ENCODE data around the gene NUP62.

The NUP62 gene

DNA sequence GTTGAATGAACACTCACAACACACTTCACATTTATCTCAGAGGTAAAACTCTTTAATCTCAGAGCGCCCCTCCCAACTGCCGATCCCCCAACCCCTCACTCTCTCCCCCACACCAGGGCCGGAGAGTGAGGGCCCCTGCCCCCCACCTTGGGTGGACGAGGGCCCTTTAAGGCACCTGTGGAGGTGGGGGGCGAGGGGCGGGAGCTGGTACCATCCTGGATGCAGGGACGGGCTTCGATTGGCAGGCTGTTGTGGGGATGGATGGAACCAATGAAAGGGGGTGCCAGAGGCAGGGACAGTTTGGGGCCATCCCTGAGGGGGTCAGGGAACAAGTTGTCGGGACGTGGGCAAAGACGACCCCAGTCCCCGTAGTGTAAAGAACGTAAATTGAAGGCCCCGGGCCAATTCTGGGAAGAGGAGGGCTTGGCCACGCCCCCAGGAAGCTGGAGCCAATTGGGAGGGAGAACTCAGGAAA, 60.3 kb downstream of the NUP62 start:
- peaks cover 19% of the 10 kb centered on the region for H3K36me3 ChIP-seq (ENCODE audit: insufficient read depth, low read length)
- peak overlapping the region; percentile 53 for H3K9ac ChIP-seq (ENCODE audit: low read depth, low read length)
- no peaks in the 10 kb centered on the region for H3K27me3 ChIP-seq (ENCODE audit: control insufficient read depth, insufficient read depth, low read length)
- H3K9me3 ChIP-seq (replicated peaks; ENCODE audit: low read length): no peaks in the 10 kb centered on the region
- H3K4me1 ChIP-seq (ENCODE audit: control insufficient read depth, insufficient read depth, low read length): peaks cover 37% of the 10 kb centered on the region
- peak overlapping the region; percentile 86 for H3K4me2 ChIP-seq (ENCODE audit: low read length)
- peak overlapping the region; percentile 66 for H3K4me3 ChIP-seq (ENCODE audit: low read length)

DNA sequence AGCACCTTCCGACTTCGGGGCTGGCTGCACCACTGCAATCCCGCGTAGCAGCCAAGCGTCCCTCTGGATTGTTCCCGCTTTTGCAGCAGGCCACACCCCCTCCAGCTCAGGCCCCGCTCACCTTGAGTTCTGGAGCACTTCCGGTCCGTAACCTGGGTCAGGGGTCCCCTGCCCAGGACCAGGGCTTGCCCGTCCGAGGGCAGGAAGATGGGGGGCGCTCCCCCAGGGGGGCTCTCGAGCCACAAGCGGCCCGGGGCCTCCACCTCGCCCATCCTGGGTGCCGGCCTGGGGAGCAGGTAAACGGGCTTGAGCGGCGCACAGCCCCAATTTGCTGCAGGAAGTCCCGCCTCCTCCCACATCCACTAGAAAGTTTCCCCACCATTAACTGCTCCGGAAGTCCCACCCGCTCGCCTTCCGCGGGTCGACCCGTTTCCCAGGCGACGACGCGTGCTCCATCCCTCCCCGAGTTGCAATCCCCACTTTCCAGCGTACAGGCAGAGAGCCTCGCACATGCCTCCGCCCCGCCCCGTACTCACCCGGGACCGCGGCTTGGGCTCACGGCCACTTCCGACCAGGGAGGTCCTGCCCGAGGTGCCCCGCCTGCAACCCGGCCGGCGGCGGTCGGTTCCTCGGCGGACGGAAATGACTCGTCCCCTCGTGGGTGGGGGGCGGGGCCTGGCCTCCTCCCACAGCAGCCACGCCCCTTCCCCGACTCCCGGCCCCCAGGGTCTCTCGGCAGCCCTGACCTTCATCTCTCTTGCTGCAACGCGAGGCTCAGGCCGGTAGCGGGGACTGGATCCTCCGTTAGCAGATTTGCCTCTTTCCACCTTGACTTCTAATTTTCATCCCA, 62.1 kb downstream of the NUP62 start, which contains the start of gene PNKP:
Gene PNKP, minus strand, starts transcription at position 644 of the 850 bp plus-strand sequence. Its CDS starts 372 bp downstream, at position 272.
- Histone ChIP-seq H3K36me3 (ENCODE audit: insufficient read depth, low read length) (peaks cover 35% of the 10 kb centered on the region), H3K4me1 (ENCODE audit: control insufficient read depth, insufficient read depth, low read length) (peaks cover 37% of the 10 kb centered on the region), H3K4me3 (ENCODE audit: low read length) (peak within 1 kb of the TSS; percentile 84), H3K4me2 (ENCODE audit: low read length) (peak within 1 kb of the TSS; percentile 90), H3K9me3 (replicated peaks; ENCODE audit: low read length) (no peaks in the 10 kb centered on the region), H3K9ac (ENCODE audit: low read depth, low read length) (peak within 1 kb of the TSS; percentile 85), H3K27me3 (ENCODE audit: control insufficient read depth, insufficient read depth, low read length) (no peaks in the 10 kb centered on the region)

GRCh38 chr19:49864890-49865289, 64.4 kb downstream of the NUP62 start:
- H3K4me1 ChIP-seq (ENCODE audit: control insufficient read depth, insufficient read depth, low read length): peaks cover 30% of the 10 kb centered on the region
- H3K27me3 ChIP-seq (ENCODE audit: control insufficient read depth, insufficient read depth, low read length): no peaks in the 10 kb centered on the region
- no peak overlapping the region for H3K9ac ChIP-seq (ENCODE audit: low read depth, low read length)
- H3K36me3 ChIP-seq (ENCODE audit: insufficient read depth, low read length): peaks cover 45% of the 10 kb centered on the region
- peak overlapping the region; percentile 90 for H3K4me2 ChIP-seq (ENCODE audit: low read length)
- no peak overlapping the region for H3K4me3 ChIP-seq (ENCODE audit: low read length)
- H3K9me3 ChIP-seq (replicated peaks; ENCODE audit: low read length): no peaks in the 10 kb centered on the region

DNA sequence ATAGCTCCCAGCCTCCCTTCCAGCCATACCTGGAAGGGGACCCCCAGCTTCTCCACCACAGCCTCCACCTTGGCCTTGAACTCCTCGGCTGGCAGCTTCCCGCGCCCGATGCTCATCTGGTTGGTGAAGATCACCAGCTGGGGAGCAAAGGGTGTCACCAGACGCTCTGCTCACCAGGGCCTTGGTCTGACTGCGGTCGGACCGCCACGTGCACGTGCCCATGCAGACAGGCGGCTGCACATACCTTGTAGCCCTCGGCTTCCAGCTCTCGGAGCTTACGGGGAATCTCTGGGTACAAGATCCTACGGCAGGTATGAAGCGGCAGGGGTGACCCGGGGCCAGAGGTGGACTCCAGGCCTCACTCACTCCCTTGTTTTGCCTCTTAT, 65.4 kb downstream of the NUP62 start:
- Histone ChIP-seq H3K27me3 (ENCODE audit: control insufficient read depth, insufficient read depth, low read length) (no peaks in the 10 kb centered on the region), H3K4me2 (ENCODE audit: low read length) (no peak overlapping the region), H3K4me1 (ENCODE audit: control insufficient read depth, insufficient read depth, low read length) (peaks cover 35% of the 10 kb centered on the region), H3K9ac (ENCODE audit: low read depth, low read length) (no peak overlapping the region), H3K36me3 (ENCODE audit: insufficient read depth, low read length) (peaks cover 49% of the 10 kb centered on the region), H3K9me3 (replicated peaks; ENCODE audit: low read length) (no peaks in the 10 kb centered on the region), H3K4me3 (ENCODE audit: low read length) (no peak overlapping the region)

- no peak overlapping the region for H3K4me3 ChIP-seq (ENCODE audit: low read length)
- H3K4me1 ChIP-seq (ENCODE audit: control insufficient read depth, insufficient read depth, low read length): peaks cover 37% of the 10 kb centered on the region
- H3K4me2 ChIP-seq (ENCODE audit: low read length): no peak overlapping the region
- no peak overlapping the region for H3K9ac ChIP-seq (ENCODE audit: low read depth, low read length)
- H3K9me3 ChIP-seq (replicated peaks; ENCODE audit: low read length): no peaks in the 10 kb centered on the region
- no peaks in the 10 kb centered on the region for H3K27me3 ChIP-seq (ENCODE audit: control insufficient read depth, insufficient read depth, low read length)
- peaks cover 54% of the 10 kb centered on the region for H3K36me3 ChIP-seq (ENCODE audit: insufficient read depth, low read length)
These were observed 65.9 kb downstream of the NUP62 start for GRCh38 chr19:49863254-49863934.

DNA sequence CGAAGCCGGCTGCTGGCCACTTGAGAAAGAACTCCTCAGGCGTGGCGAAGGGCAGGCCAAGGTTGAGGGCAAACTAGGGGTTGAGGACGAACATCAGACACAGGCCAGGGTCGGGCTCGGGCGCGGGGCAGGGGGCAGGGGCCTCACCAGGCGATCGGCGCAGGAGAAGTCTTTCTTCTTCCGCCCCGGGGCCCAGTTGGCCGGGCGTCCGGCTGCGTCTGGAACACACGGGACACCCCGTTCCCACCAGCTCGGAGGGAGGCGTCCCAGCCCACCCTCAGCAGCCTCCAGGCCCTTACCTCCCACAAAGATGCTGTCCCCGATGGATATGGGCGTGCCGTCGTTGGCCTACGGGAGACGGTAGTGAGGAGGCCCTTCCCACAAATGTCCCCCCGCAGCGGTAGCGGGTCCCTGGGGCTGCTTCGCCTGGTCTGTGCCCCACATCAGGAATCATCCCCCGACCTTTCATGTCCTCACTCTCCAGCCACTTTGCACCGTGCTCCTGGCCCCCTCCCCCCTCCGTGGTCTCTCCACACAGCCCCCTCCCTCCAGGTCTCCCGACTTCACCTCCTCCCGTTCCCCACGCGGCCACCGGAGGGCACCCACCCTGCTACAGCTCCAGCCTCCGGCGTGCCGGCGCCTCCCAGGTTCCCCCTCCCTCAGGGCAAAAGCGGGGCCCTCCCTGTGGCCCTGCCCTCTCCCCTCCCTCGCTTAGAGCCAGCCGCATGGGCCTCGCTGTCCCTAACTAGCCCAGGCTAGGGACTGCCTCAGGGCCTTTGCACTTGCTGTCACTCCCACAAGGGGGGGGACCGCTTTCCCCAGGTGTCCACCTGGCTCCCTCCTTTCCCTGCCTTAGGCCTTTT, 66.7 kb downstream of the NUP62 start:
- Histone ChIP-seq H3K36me3 (ENCODE audit: insufficient read depth, low read length) (peaks cover 62% of the 10 kb centered on the region), H3K9ac (ENCODE audit: low read depth, low read length) (no peak overlapping the region), H3K4me1 (ENCODE audit: control insufficient read depth, insufficient read depth, low read length) (peaks cover 44% of the 10 kb centered on the region), H3K9me3 (replicated peaks; ENCODE audit: low read length) (no peaks in the 10 kb centered on the region), H3K4me2 (ENCODE audit: low read length) (no peak overlapping the region), H3K27me3 (ENCODE audit: control insufficient read depth, insufficient read depth, low read length) (no peaks in the 10 kb centered on the region), H3K4me3 (ENCODE audit: low read length) (no peak overlapping the region)

- H3K36me3 ChIP-seq (ENCODE audit: insufficient read depth, low read length): peaks cover 70% of the 10 kb centered on the region
- no peaks in the 10 kb centered on the region for H3K9me3 ChIP-seq (replicated peaks; ENCODE audit: low read length)
- no peak overlapping the region for H3K9ac ChIP-seq (ENCODE audit: low read depth, low read length)
- peaks cover 47% of the 10 kb centered on the region for H3K4me1 ChIP-seq (ENCODE audit: control insufficient read depth, insufficient read depth, low read length)
- no peak overlapping the region for H3K4me3 ChIP-seq (ENCODE audit: low read length)
- no peaks in the 10 kb centered on the region for H3K27me3 ChIP-seq (ENCODE audit: control insufficient read depth, insufficient read depth, low read length)
- H3K4me2 ChIP-seq (ENCODE audit: low read length): no peak overlapping the region
These were observed 67.5 kb downstream of the NUP62 start for GRCh38 chr19:49861541-49862378.

DNA sequence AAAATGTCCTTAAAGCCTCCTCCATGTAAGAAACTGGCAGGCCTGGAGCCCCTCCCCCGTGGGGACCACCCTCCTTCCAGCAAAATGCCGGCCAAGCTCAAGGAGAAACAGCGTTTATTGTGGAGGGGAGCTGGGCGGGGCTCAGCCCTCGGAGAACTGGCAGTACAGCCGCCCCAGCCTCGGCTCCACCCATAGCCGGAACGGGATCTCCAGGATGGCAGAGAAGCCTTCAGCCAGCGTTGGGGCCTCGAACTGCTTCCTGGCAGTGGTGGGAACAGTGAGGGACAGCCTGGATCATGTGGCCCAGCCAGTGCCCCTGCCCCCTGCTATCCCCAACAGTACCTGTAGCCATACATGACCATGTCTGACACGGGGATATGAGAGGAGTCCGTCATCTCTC, 68.2 kb downstream of the NUP62 start:
- peaks cover 40% of the 10 kb centered on the region for H3K4me1 ChIP-seq (ENCODE audit: control insufficient read depth, insufficient read depth, low read length)
- no peaks in the 10 kb centered on the region for H3K9me3 ChIP-seq (replicated peaks; ENCODE audit: low read length)
- H3K4me2 ChIP-seq (ENCODE audit: low read length): no peak overlapping the region
- H3K36me3 ChIP-seq (ENCODE audit: insufficient read depth, low read length): peaks cover 75% of the 10 kb centered on the region
- no peak overlapping the region for H3K9ac ChIP-seq (ENCODE audit: low read depth, low read length)
- H3K27me3 ChIP-seq (ENCODE audit: control insufficient read depth, insufficient read depth, low read length): no peaks in the 10 kb centered on the region
- no peak overlapping the region for H3K4me3 ChIP-seq (ENCODE audit: low read length)

DNA sequence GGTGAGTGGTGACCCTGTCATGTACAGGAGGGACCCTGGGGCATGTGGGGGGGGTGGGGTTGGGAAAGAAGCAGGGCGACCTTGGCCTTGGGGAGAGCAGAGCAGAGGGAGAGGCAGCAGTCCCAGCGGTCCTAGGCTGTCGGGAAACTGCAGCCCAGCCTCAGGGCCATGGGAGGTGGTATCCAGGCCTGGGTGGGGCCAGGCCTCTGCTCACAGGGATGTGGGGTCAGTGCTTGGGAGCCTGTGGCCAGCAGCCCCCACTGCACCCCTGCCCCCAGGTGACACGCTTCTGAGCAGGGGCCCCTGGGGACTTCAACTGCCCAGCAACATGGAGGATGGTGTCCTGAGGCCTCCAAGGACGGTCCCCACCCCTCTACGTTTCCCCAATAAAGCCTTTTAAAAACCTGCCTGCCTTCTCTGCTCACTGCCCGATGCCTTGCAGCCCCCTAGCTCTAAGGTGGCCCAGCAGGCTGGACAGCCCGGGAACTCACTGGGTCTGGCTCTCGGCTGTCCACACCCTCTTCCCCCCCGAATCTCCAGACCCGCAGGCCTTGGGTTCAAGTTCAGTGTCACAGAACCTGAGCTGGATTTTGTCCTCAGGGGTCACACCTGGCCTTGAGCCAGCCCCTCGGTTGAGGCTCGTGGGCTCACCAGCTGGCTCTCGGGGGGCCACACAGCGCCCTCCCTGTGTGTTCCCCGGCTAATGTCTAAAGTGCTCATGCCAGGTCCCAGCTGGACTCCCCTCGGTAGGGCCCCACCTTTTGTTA, 68.8 kb downstream of the NUP62 start:
- Histone ChIP-seq H3K9ac (ENCODE audit: low read depth, low read length) (no peak overlapping the region), H3K27me3 (ENCODE audit: control insufficient read depth, insufficient read depth, low read length) (no peaks in the 10 kb centered on the region), H3K4me1 (ENCODE audit: control insufficient read depth, insufficient read depth, low read length) (peaks cover 35% of the 10 kb centered on the region), H3K9me3 (replicated peaks; ENCODE audit: low read length) (no peaks in the 10 kb centered on the region), H3K36me3 (ENCODE audit: insufficient read depth, low read length) (peaks cover 81% of the 10 kb centered on the region), H3K4me3 (ENCODE audit: low read length) (no peak overlapping the region), H3K4me2 (ENCODE audit: low read length) (no peak overlapping the region)

GRCh38 chr19:49859682-49860335, 69.5 kb downstream of the NUP62 start:
- Histone ChIP-seq H3K4me1 (ENCODE audit: control insufficient read depth, insufficient read depth, low read length) (peaks cover 34% of the 10 kb centered on the region), H3K36me3 (ENCODE audit: insufficient read depth, low read length) (peaks cover 85% of the 10 kb centered on the region), H3K4me2 (ENCODE audit: low read length) (peak overlapping the region; percentile 30), H3K9me3 (replicated peaks; ENCODE audit: low read length) (no peaks in the 10 kb centered on the region), H3K27me3 (ENCODE audit: control insufficient read depth, insufficient read depth, low read length) (no peaks in the 10 kb centered on the region), H3K9ac (ENCODE audit: low read depth, low read length) (no peak overlapping the region), H3K4me3 (ENCODE audit: low read length) (no peak overlapping the region)

Data from skeletal muscle satellite cell (primary cell).